HFF-Myc (cell line): ENCODE measurements around the gene MIB1.
A peak's percentile ranks its signal among the peaks of the same experiment; 100 is the strongest.

Experiments used
- DNase-seq: peaks from one replicate; pipeline ENCODE4 v3.0.0-alpha.2; 2011; ENCODE audit warnings: low read depth; ENCODE audit errors: extremely low read depth
- H3K4me3 ChIP-seq: replicated peaks from 2 replicates; pipeline ENCODE4 v1.5.1; 2011; ENCODE audit warnings: low read depth, mild to moderate bottlenecking, control low read depth, low read length
- TF ChIP-seq, protein P1 (sequence below): IDR thresholded peaks from 2 replicates; pipeline ENCODE4 v1.5.1; 2012; ENCODE audit warnings: mild to moderate bottlenecking, low read depth, low read length, control low read depth; ENCODE audit errors: missing control alignments

Gene MIB1

GRCh38 chr18:21808185-21808584, 67.6 kb downstream of the MIB1 start:
- TF ChIP-seq, protein P1, sequence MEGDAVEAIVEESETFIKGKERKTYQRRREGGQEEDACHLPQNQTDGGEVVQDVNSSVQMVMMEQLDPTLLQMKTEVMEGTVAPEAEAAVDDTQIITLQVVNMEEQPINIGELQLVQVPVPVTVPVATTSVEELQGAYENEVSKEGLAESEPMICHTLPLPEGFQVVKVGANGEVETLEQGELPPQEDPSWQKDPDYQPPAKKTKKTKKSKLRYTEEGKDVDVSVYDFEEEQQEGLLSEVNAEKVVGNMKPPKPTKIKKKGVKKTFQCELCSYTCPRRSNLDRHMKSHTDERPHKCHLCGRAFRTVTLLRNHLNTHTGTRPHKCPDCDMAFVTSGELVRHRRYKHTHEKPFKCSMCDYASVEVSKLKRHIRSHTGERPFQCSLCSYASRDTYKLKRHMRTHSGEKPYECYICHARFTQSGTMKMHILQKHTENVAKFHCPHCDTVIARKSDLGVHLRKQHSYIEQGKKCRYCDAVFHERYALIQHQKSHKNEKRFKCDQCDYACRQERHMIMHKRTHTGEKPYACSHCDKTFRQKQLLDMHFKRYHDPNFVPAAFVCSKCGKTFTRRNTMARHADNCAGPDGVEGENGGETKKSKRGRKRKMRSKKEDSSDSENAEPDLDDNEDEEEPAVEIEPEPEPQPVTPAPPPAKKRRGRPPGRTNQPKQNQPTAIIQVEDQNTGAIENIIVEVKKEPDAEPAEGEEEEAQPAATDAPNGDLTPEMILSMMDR = no peak
- H3K4me3 ChIP-seq = no peak overlapping the region
- DNase-seq = no peak

GRCh38 chr18:21809725-21810124, 69.1 kb downstream of the MIB1 start:
- TF ChIP-seq, protein P1 = no peak
- H3K4me3 ChIP-seq = no peak overlapping the region
- DNase-seq = no peak

DNA sequence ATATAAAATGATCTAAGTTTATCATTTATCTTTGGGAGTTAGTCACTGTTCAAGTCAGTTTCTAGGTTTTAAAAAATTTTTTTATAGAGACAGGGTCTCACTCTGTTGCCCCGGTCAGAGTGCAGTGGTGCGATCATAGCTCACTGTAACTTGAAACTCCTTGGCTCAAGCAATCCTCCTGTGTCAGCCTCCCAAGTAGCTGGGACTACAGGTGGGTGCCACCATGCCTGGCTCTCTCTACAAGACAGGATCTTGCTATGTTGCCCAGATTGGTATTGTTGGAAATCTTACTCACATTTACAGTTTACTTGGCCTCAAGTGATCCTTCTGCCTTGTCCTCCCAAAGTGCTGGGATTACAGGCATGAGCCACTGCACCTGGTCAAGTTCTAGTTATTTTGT, 74.5 kb downstream of the MIB1 start:
- TF ChIP-seq, protein P1 = no peak
- no peak for DNase-seq
- H3K4me3 ChIP-seq = no peak overlapping the region

GRCh38 chr18:21820033-21820810, 79.6 kb downstream of the MIB1 start:
- TF ChIP-seq, protein P1 = peak; percentile 49
- no peak overlapping the region for H3K4me3 ChIP-seq
- no peak for DNase-seq

DNA sequence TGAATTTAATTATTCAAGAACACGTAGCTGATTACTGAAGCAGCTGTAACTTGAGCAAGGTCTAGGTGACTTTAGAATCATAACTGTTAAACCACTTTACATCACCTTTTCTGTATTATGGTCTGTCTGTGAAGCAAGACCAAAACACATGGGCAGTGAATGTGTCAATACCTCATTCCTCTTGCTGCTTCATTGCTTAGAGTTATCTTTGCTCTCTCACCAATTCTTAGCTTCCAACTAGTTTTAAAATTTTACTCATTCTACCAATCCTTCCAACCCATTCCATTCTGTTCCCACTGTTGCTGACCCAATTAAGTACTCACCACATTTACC, 80.2 kb downstream of the MIB1 start:
- no peak overlapping the region for H3K4me3 ChIP-seq
- TF ChIP-seq, protein P1 = no peak
- DNase-seq = no peak

DNA sequence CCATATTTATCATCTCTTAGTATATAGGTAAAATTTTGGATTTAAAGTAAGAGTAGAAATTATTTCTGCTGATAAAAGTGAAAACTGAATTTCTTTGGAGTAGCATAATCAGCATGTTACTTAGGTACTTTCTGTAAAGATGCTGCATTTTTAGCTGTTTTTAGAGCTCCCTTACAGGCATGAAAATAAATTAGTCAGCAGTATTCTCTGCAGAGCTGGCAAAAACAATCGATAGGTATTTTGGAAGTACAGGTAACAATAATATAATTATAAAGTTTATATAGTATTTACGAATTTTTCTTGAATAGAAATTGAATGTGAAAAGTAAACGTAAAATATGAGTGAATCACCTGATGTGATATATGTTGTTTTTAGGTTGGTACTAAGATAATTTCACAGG, 83.3 kb downstream of the MIB1 start:
- TF ChIP-seq, protein P1 = no peak
- no peak for DNase-seq
- no peak overlapping the region for H3K4me3 ChIP-seq

GRCh38 chr18:21826196-21826595, 85.6 kb downstream of the MIB1 start:
- no peak overlapping the region for H3K4me3 ChIP-seq
- no peak for DNase-seq
- TF ChIP-seq, protein P1 = no peak
